ENCODE measurements around the gene FKBP4.
"Not testable (repeated sequence)": the region's sequence is repeated elsewhere in the genome, so short reads cannot be mapped to it uniquely, and the experiment has no call there.

Gene FKBP4, protein sequence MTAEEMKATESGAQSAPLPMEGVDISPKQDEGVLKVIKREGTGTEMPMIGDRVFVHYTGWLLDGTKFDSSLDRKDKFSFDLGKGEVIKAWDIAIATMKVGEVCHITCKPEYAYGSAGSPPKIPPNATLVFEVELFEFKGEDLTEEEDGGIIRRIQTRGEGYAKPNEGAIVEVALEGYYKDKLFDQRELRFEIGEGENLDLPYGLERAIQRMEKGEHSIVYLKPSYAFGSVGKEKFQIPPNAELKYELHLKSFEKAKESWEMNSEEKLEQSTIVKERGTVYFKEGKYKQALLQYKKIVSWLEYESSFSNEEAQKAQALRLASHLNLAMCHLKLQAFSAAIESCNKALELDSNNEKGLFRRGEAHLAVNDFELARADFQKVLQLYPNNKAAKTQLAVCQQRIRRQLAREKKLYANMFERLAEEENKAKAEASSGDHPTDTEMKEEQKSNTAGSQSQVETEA

DNA sequence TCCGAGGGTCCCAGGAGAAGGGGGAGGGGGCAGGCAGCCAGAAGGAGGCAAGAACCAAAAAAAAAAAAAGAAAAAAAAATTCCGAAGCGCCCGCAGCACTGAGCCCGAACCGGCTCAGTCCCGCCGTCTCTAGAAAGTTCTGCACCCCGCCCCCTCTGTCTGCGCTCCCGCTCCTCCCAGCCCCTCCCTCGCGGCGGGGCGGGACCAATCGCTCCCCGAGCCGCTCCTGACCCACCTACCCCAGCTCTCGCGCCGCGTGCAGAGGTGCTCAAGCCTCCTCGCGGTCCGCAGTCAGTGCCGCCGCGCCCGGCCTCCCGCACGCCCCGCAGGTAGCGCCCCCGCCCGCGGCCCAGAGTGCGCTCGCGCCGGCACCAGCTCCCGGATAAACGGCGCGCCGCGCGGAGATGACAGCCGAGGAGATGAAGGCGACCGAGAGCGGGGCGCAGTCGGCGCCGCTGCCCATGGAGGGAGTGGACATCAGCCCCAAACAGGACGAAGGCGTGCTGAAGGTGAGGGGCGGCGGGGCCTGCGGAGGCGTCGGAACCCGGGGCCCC, at the start of gene FKBP4:
FKBP4 (plus strand) TSS at position 235 of the 554 bp plus-strand sequence; CDS start at position 405, 170 bp downstream.
- peak; percentile 42 for DNase-seq

DNA sequence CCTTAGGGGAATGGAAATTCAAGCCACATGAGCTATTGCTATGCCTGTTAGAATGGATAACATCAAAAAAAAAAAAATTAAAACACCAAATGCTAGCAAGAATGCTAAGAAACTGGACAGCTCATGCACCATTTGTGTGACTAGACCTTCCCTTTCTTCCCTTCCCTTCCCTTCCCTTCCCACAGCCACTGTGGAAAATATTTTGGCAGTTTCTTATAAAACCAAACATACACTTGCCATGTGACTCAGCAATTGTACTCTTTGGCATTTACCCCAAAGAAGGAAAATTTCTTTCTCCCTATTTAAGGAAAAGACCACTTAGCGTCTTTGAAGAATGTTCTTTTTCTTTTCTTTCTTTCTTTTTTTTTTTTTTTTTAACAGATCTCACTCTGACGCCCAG, 49.1 kb upstream of the FKBP4 start:
- no peak for DNase-seq

DNA sequence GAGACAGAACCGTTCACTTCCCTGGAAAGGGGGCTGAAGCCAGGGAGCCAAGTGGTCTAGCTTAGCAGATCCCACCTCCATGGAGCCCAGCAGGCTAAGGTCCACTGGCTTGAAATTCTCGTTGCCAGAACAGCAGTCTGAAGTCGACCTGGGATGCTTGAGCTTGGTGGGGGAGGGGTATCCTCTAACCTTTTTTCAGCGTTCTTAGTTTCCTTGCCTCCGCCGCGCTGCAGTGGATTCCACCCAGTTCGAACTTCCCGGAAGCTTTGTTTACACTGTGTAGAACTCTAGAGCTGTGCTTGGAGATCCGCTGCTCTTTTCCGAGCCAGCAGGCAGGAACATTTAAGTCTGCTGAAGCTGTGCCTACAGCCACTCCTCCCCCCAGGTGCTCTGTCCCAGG, 45.2 kb upstream of the FKBP4 start:
- no peak for DNase-seq

DNA sequence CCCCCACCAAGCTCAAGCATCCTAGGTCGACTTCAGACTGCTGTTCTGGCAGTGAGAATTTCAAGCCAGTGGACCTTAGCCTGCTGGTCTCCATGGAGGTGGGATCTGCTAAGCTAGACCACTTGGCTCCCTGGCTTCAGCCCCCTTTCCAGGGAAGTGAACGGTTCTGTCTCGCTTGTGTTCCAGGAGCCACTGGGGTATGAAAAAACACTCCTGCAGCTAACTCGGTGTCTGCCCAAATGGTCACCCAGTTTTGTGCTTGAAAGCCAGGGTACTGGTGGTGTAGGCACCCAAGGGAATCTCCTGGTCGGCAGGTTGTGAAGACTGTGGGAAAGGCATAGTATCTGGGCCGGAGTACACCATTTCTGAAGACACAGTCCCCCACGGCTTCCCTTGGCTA, 44.6 kb upstream of the FKBP4 start:
- no peak for DNase-seq

- no peak for DNase-seq
These were observed 43.5 kb upstream of the FKBP4 start for GRCh38 chr12:2751230-2751629.

DNA sequence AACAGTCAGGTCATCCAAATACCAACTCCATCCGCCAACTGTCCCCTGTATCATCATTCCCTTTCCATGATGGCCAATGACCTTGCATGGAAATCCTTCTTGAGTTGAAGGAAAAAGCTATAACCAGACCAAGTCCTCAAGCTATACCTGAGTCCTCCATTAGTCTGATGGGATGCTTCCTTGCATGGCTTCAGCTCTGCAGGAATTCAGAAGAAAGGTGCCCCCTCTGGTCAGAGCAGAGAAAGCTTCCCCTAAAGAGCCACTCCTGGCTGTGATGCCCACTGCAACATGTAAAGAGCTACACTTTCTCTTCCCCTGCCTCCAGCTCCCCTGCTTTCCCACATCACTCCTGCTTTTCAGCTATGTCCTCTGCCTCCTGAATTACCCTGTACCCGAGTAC, 43.1 kb upstream of the FKBP4 start:
- no peak for DNase-seq

DNA sequence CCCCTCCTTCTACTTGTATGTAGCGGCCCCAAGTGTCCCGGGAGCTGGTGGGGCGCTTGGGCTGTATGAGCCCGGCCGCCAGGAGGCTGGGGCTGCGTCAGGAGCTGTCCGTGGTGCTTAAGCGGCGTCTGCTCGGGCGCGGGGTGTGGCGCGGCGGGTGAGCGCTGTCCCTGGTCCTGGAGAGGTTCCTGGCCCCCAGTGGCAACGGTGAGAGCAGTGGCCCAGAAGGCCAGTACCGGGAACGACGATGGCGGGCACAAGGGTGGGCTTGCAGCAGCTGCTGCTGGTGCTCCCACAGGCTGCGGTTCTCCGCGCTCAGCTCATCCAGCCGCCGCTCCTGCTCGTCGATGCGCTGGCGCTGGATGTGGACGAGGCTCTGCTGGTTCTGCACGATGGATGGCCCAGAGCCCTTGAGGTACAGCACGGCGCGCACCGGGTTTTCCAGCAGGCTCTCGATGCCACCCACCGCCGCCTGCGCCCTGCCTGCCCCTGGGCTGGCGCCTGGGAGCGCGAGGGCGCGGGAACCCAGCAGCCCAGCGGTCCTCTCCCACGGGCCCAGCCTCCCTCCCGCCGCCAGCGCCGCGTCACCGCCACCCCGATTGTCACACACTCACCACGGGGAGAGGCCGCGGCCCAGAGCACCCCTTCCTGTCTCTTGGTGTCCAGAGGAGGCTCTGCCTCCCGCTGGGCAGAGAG, 41.9 kb upstream of the FKBP4 start:
- DNase-seq, result no peak

- DNase-seq, result no peak
These were observed 41.2 kb upstream of the FKBP4 start for GRCh38 chr12:2753536-2753935.

- DNase-seq, result no peak
These were observed 40.6 kb upstream of the FKBP4 start for GRCh38 chr12:2754208-2754607.

GRCh38 chr12:2756756-2757155, 38.0 kb upstream of the FKBP4 start:
- no peak for DNase-seq

DNA sequence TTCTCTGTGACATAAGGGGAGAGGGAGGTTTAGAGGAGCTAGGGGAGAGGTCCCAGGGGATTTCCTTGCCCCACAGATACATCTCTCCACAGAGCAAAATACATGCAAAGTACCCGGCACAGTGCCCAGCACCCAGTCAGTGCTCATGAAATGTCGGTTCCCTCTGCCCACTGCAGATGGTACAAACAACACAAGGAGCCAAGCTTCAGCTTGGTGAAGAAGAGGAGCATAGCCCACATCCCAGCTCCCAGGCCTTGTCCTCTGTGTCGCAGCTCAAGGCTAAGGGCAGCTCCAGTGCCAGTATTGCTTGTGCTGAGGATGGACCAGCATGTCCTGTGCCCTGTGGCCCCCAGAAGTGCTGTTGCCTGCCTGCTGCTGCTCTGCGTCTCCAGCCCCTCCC, 35.0 kb upstream of the FKBP4 start:
- DNase-seq, result no peak

DNA sequence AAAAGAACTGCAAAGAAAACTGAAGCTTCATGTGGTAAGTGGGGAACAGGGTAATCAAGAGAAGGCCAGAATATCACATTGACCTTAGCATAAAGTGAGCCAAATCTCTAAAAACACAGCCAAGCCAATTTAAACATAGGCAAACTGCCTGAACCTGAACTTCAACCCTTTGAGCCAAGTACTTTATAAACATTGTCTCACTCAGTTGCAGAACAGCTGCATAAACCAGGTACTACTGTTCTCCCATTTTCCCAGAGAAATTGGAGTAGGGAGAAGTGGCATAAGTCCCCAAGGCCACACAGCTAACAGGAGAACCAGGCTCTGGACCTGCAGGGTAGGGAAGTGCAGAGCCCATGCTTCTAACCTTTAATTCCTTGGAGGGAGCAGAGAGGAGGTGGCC, 30.4 kb upstream of the FKBP4 start:
- DNase-seq, result no peak

- DNase-seq, result no peak
These were observed 29.7 kb upstream of the FKBP4 start for GRCh38 chr12:2765052-2765451.

GRCh38 chr12:2765608-2766007, 29.2 kb upstream of the FKBP4 start:
- DNase-seq, result no peak

- no peak for DNase-seq
These were observed 26.4 kb upstream of the FKBP4 start for GRCh38 chr12:2768224-2768961.

GRCh38 chr12:2769866-2770533, 24.8 kb upstream of the FKBP4 start:
- DNase-seq, result no peak

GRCh38 chr12:2770544-2770943, 24.2 kb upstream of the FKBP4 start:
- not testable (repeated sequence) for DNase-seq

DNA sequence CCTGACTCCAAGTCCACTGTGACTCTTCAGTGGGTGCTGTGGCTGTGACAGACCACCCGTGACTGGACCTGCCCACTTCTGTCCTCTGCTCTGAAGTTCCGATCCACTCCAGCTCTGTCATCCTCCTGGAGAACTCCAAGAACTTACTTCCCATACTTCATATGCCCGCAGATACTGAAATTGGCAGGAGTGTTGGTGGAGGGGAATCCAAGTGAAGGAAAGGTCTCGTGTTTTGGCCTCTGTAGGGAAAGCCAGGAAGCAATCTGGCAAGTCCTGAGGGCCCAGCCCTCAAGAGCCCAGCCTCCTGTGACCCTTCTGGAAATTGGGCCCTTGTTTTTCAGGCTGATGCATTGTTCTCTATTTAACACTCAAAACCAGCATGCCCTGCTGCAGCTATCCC, 22.4 kb upstream of the FKBP4 start:
- no peak for DNase-seq

GRCh38 chr12:2773199-2773875, 21.4 kb upstream of the FKBP4 start:
- no peak for DNase-seq

- DNase-seq, result no peak
These were observed 19.3 kb upstream of the FKBP4 start for GRCh38 chr12:2775431-2775830.

- DNase-seq, result no peak
These were observed 18.5 kb upstream of the FKBP4 start for GRCh38 chr12:2776129-2776806.

DNA sequence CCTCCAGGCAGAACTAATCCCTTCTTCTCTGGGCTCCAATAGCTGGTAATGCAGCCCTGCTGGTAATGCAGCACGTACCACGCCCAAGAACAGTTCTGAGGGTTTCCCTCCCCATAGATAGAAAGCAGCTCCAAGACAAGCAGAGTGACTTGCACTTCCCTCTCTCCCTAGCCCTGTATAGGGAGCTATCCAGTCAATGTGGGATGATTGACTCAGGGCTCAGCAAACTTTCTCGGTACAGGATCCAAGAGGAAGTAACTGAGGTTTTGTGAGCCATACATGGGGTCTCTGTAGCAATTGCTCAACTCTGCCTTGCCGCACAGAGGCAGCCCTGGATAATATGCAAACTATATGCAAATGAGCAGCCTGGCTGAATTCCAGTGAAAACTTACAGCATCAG, 15.5 kb upstream of the FKBP4 start:
- DNase-seq, result no peak
